K562 (cell line): ENCODE results near the gene UQCRC2. TPM values are rescaled to one million over a fixed set of nuclear protein-coding genes. Genes with fewer than 3 reads are reported as not detected.

Source experiments
- C11orf30 ChIP-seq: fragments of 450-650 bp; IDR thresholded peaks from 2 replicates; pipeline ENCODE4 v1.6.1; 2016; ENCODE audit warnings: low read depth, mild to moderate bottlenecking
- FOXK2 ChIP-seq, 2 experiments: fragments of 450-650 bp; IDR thresholded peaks in 1 of 2; conservative IDR thresholded peaks in 1 of 2; 2 replicates each; pipeline ENCODE4 v1.6.1; 2016; ENCODE audit warnings: low read depth in 2 of 2, mild to moderate bottlenecking in 1 of 2
- HCFC1 ChIP-seq: IDR thresholded peaks from 2 replicates; pipeline ENCODE4 v1.6.1; 2012; ENCODE audit warnings: low read depth, low read length, improper control_type of control experiment
- HNRNPL ChIP-seq: fragments of 200-400 bp; formaldehyde crosslinking; IDR thresholded peaks from 2 replicates; pipeline ENCODE4 v1.6.1; 2017; ENCODE audit warnings: low read depth, mild to moderate bottlenecking, low read length
- MXI1 ChIP-seq: IDR thresholded peaks from 2 replicates; pipeline ENCODE4 v1.6.1; 2011; ENCODE audit warnings: low read depth, mild to moderate bottlenecking, improper control_type of control experiment, low read length
- PYGO2 ChIP-seq: fragments of 450-650 bp; IDR thresholded peaks from 2 replicates; pipeline ENCODE4 v1.6.1; 2016; ENCODE audit warnings: mild to moderate bottlenecking, missing genetic modification characterization, moderate library complexity, missing compliant biosample characterization
- ZNF140 ChIP-seq: fragments of 250-450 bp; sonication (Bioruptor Pico); IDR thresholded peaks from 2 replicates; pipeline ENCODE4 v1.8.0; 2021; ENCODE audit warnings: moderate library complexity, mild to moderate bottlenecking, inconsistent platforms
- polyA plus RNA-seq, 8 experiments: library from polyadenylated mRNA; depleted of rRNA in 4 of 8; stranded (reverse) in 5 of 8; unstranded in 3 of 8; fragments of >200 nt; fragmentation: Nextera tagmentation in 2 of 8; fragmentation: Illumina TruSeq in 1 of 8; extraction: Ambion mirVana in 2 of 8; extraction: Trizol in 1 of 8; gene quantifications; 2 replicates each; pipeline versions ENCODE4 v1.2.1 to v1.2.3, GENCODE V29; 2011 to 2014; ENCODE audit warnings: inconsistent platforms in 1 of 8, missing spikeins in 1 of 8
- total RNA-seq, 7 experiments: library from RNA; depleted of rRNA in 6 of 7; stranded (reverse); fragments of >200 nt in 6 of 7; fragmentation: Illumina TruSeq in 2 of 7; extraction: Trizol in 2 of 7; gene quantifications; 2 replicates each; pipeline versions ENCODE4 v1.2.1 to v1.2.3, GENCODE V29; 2011 to 2021; ENCODE audit warnings: low replicate concordance in 1 of 7
- TF ChIP-seq, protein P1 (sequence below), 3 experiments: fragments of 200-800 bp in 1 of 3; fragments of 250-450 bp in 1 of 3; fragments of 450-650 bp in 1 of 3; sonication (Bioruptor Pico) in 1 of 3; sonication (Bioruptor generic) in 1 of 3; formaldehyde crosslinking in 1 of 3; IDR thresholded peaks; 2 replicates each; pipeline versions ENCODE4 v1.6.1 to v1.8.0; 2016 to 2022; ENCODE audit warnings: mild to moderate bottlenecking in 2 of 3, missing genetic modification characterization in 2 of 3, missing compliant biosample characterization in 1 of 3, moderate library complexity in 1 of 3
- TF ChIP-seq, protein P2 (sequence below): fragments of 200-800 bp; sonication (Bioruptor generic); IDR thresholded peaks from 2 replicates; pipeline ENCODE4 v1.6.1; 2017; ENCODE audit warnings: missing genetic modification characterization, missing compliant biosample characterization
- TF ChIP-seq, protein P3 (sequence below): fragments of 450-650 bp; IDR thresholded peaks from 2 replicates; pipeline ENCODE4 v1.6.1; 2016; ENCODE audit warnings: low read depth
- TF ChIP-seq, protein P4 (sequence below), 2 experiments: fragments of 450-650 bp in 1 of 2; sonication (generic) in 1 of 2; formaldehyde crosslinking in 1 of 2; IDR thresholded peaks in 1 of 2; conservative IDR thresholded peaks in 1 of 2; 2 replicates each; pipeline versions ENCODE4 v1.6.1 to v1.8.1; 2016 to 2023; ENCODE audit warnings: mild to moderate bottlenecking in 2 of 2, moderate library complexity in 2 of 2, inconsistent platforms in 1 of 2, missing genetic modification reagents in 1 of 2

UQCRC2 gene
- total and polyA plus RNA-seq, 9 of the 15 experiments (the other 6 are each of a cell fraction or from before 2014, with no cell fraction given): 177 to 516 (median 319) TPM

DNA sequence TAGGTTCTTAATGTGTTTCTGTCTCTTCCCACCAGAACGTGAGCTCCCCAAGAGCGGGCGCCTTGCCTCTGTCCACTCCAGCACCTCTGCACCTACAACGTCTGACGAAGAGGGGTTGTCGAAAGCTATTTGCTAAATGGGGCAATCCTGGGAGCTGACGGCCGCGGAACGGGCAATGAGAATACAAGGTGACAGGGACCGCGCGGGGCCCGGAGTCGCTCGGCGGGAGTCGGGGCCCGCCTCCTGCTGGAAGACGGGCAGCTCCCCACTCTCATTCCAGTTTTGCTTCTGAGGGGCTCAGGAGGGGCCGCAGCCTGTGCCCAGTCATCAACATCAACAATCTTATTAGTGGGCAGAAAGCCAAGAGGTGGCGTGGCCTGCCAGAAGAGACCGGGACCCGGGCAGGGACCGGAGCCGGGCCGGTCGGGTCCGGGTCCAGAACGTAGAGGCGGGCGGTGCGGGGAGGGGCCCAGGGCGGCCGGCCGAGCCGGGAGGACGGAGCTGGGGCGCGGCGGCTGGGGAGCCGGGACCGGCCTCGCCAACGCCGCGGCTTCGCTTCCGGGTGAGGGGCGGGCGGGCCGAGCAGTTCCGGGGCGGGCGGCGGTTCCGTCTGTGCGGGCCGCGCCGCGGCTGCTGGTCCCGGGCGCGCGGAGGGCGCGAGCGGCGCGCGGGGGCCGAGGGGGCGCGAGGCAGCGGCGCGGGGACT lies 54.5 kb downstream of the UQCRC2 start, which contains the start of gene MOSMO (continued):
- TF ChIP-seq, protein P1, sequence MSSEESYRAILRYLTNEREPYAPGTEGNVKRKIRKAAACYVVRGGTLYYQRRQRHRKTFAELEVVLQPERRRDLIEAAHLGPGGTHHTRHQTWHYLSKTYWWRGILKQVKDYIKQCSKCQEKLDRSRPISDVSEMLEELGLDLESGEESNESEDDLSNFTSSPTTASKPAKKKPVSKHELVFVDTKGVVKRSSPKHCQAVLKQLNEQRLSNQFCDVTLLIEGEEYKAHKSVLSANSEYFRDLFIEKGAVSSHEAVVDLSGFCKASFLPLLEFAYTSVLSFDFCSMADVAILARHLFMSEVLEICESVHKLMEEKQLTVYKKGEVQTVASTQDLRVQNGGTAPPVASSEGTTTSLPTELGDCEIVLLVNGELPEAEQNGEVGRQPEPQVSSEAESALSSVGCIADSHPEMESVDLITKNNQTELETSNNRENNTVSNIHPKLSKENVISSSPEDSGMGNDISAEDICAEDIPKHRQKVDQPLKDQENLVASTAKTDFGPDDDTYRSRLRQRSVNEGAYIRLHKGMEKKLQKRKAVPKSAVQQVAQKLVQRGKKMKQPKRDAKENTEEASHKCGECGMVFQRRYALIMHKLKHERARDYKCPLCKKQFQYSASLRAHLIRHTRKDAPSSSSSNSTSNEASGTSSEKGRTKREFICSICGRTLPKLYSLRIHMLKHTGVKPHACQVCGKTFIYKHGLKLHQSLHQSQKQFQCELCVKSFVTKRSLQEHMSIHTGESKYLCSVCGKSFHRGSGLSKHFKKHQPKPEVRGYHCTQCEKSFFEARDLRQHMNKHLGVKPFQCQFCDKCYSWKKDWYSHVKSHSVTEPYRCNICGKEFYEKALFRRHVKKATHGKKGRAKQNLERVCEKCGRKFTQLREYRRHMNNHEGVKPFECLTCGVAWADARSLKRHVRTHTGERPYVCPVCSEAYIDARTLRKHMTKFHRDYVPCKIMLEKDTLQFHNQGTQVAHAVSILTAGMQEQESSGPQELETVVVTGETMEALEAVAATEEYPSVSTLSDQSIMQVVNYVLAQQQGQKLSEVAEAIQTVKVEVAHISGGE (CRISPR knock-in tag; IDR thresholded peaks at IDR 0.05): peak; percentile 32 to 91 (median 59); a peak in 4 of 6 replicates
- TF ChIP-seq HCFC1: peak; percentile 58
- no peak for TF ChIP-seq PYGO2
- TF ChIP-seq, protein P2, sequence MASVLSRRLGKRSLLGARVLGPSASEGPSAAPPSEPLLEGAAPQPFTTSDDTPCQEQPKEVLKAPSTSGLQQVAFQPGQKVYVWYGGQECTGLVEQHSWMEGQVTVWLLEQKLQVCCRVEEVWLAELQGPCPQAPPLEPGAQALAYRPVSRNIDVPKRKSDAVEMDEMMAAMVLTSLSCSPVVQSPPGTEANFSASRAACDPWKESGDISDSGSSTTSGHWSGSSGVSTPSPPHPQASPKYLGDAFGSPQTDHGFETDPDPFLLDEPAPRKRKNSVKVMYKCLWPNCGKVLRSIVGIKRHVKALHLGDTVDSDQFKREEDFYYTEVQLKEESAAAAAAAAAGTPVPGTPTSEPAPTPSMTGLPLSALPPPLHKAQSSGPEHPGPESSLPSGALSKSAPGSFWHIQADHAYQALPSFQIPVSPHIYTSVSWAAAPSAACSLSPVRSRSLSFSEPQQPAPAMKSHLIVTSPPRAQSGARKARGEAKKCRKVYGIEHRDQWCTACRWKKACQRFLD (CRISPR knock-in tag): no peak
- TF ChIP-seq ZNF140 (CRISPR knock-in tag): no peak
- TF ChIP-seq C11orf30: no peak
- no peak for TF ChIP-seq MXI1
- TF ChIP-seq, protein P3, sequence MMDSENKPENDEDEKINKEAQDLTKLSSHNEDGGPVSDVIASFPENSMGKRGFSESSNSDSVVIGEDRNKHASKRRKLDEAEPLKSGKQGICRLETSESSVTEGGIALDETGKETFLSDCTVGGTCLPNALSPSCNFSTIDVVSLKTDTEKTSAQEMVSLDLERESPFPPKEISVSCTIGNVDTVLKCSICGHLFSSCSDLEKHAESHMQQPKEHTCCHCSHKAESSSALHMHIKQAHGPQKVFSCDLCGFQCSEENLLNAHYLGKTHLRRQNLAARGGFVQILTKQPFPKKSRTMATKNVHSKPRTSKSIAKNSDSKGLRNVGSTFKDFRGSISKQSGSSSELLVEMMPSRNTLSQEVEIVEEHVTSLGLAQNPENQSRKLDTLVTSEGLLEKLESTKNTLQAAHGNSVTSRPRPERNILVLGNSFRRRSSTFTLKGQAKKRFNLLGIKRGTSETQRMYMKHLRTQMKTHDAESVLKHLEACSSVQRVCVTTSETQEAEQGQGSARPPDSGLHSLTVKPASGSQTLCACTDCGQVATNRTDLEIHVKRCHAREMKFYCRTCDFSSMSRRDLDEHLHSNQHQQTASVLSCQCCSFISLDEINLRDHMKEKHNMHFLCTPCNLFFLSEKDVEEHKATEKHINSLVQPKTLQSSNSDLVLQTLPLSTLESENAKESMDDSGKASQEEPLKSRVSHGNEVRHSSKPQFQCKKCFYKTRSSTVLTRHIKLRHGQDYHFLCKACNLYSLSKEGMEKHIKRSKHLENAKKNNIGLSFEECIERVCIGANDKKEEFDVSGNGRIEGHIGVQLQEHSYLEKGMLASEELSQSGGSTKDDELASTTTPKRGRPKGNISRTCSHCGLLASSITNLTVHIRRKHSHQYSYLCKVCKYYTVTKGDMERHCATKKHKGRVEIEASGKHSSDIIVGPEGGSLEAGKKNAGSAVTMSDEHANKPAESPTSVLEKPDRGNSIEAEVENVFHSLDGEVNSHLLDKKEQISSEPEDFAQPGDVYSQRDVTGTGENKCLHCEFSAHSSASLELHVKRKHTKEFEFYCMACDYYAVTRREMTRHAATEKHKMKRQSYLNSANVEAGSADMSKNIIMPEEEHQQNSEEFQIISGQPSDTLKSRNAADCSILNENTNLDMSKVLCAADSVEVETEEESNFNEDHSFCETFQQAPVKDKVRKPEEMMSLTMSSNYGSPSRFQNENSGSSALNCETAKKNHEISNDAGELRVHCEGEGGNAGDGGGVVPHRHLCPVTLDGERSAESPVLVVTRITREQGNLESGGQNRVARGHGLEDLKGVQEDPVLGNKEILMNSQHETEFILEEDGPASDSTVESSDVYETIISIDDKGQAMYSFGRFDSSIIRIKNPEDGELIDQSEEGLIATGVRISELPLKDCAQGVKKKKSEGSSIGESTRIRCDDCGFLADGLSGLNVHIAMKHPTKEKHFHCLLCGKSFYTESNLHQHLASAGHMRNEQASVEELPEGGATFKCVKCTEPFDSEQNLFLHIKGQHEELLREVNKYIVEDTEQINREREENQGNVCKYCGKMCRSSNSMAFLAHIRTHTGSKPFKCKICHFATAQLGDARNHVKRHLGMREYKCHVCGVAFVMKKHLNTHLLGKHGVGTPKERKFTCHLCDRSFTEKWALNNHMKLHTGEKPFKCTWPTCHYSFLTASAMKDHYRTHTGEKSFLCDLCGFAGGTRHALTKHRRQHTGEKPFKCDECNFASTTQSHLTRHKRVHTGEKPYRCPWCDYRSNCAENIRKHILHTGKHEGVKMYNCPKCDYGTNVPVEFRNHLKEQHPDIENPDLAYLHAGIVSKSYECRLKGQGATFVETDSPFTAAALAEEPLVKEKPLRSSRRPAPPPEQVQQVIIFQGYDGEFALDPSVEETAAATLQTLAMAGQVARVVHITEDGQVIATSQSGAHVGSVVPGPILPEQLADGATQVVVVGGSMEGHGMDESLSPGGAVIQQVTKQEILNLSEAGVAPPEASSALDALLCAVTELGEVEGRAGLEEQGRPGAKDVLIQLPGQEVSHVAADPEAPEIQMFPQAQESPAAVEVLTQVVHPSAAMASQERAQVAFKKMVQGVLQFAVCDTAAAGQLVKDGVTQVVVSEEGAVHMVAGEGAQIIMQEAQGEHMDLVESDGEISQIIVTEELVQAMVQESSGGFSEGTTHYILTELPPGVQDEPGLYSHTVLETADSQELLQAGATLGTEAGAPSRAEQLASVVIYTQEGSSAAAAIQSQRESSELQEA: no peak
- TF ChIP-seq, protein P4, sequence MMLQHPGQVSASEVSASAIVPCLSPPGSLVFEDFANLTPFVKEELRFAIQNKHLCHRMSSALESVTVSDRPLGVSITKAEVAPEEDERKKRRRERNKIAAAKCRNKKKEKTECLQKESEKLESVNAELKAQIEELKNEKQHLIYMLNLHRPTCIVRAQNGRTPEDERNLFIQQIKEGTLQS (IDR thresholded peaks at IDR 0.05): no peak
- TF ChIP-seq, protein P4 (CRISPR knock-in tag; conservative IDR thresholded peaks at IDR 0.05): no peak
- TF ChIP-seq HNRNPL: no peak
- no peak for TF ChIP-seq FOXK2 (conservative IDR thresholded peaks at IDR 0.05 in 1 of 2, IDR thresholded peaks at IDR 0.05 in 1 of 2; ENCODE audit: low read depth in 2 of 2)
